Activated T-cell treated with anti-CD3 and anti-CD28 coated beads, Interleukin-2, amount 50 U/mL, for 24 hours (primary cell): Measurements from ENCODE around the gene OAS3.
"Not testable (repeated sequence)": the region's sequence is repeated elsewhere in the genome, so short reads cannot be mapped to it uniquely, and the experiment has no call there.

ENCODE experiments used
- DNase-seq: peaks from one replicate; pipeline ENCODE4 v3.0.0-alpha.2; 2020
- H3K27ac Mint-ChIP-seq: 2 replicates; pipeline ENCODE4 v1.8.0; 2020; ENCODE audit warnings: mild to moderate bottlenecking, mixed read lengths
- H3K27me3 Mint-ChIP-seq: 2 replicates; pipeline ENCODE4 v1.8.0; 2020; ENCODE audit warnings: mixed read lengths
- H3K36me3 Mint-ChIP-seq: 2 replicates; pipeline ENCODE4 v1.8.0; 2020; ENCODE audit warnings: low read depth, mixed read lengths
- H3K4me1 Mint-ChIP-seq: 2 replicates; pipeline ENCODE4 v1.8.0; 2020; ENCODE audit warnings: low read depth, mixed read lengths
- H3K4me3 Mint-ChIP-seq: 2 replicates; pipeline ENCODE4 v1.8.0; 2020; ENCODE audit warnings: mild to moderate bottlenecking, moderate library complexity, mixed read lengths
- H3K9me3 Mint-ChIP-seq: 2 replicates; pipeline ENCODE4 v1.8.0; 2020; ENCODE audit warnings: mixed read lengths

OAS3 gene

DNA sequence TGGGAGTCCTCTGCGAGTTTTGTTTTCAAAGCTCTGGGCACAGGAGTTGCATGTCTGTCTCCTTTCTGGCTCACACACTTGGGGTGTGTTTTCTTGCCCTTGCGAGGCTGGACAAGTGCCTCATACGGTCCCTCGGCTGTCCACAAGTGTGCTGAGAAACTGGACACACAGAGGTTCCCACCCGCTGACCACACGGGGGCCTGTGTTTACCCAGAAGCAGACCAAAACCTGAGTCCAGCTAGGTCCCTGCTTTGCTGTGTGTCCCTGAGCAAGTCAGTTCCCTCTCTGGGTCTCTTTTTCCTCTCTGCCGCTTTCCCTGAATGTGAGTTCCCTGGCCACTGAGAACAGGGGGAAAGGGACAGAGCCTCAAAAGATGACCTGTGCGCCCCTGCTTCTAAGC, 39.4 kb downstream of the OAS3 start:
- Mint-ChIP-seq H3K4me1 (peaks cover 45% of the 10 kb centered on the region), H3K27me3 (no peaks in the 10 kb centered on the region), H3K4me3 (peak overlapping the region; percentile 98), H3K9me3 (peaks cover 14% of the 10 kb centered on the region), H3K36me3 (peaks cover 33% of the 10 kb centered on the region), H3K27ac (peak overlapping the region; percentile 99)
- DNase-seq = no peak

- Mint-ChIP-seq H3K9me3 (peaks cover 17% of the 10 kb centered on the region), H3K4me1 (peaks cover 51% of the 10 kb centered on the region), H3K4me3 (peak within 1 kb of the TSS; percentile 98), H3K27ac (peak within 1 kb of the TSS; percentile 99), H3K36me3 (peaks cover 39% of the 10 kb centered on the region), H3K27me3 (no peaks in the 10 kb centered on the region)
- DNase-seq = peak; percentile 80
Observed at GRCh38 chr12:112978163-112979040, 40.1 kb downstream of the OAS3 start, which contains the start of gene OAS2. TSS of gene OAS2 (plus strand) at chr12:112978519. CDS start at chr12:112978609, 90 bp downstream.

- peak; percentile 68 for DNase-seq
- peak overlapping the region; percentile 98 for H3K4me3 Mint-ChIP-seq
- no peaks in the 10 kb centered on the region for H3K27me3 Mint-ChIP-seq
- H3K4me1 Mint-ChIP-seq = peaks cover 57% of the 10 kb centered on the region
- H3K36me3 Mint-ChIP-seq = peaks cover 46% of the 10 kb centered on the region
- H3K9me3 Mint-ChIP-seq = peaks cover 23% of the 10 kb centered on the region
- H3K27ac Mint-ChIP-seq = peak overlapping the region; percentile 99
Observed at GRCh38 chr12:112979041-112979680, 40.9 kb downstream of the OAS3 start.

GRCh38 chr12:112980491-112981158, 42.4 kb downstream of the OAS3 start:
- H3K36me3 Mint-ChIP-seq = peaks cover 61% of the 10 kb centered on the region
- H3K9me3 Mint-ChIP-seq = peaks cover 38% of the 10 kb centered on the region
- H3K27me3 Mint-ChIP-seq = no peaks in the 10 kb centered on the region
- no peak for DNase-seq
- H3K4me3 Mint-ChIP-seq = peak overlapping the region; percentile 98
- H3K27ac Mint-ChIP-seq = peak overlapping the region; percentile 99
- H3K4me1 Mint-ChIP-seq = peaks cover 72% of the 10 kb centered on the region

DNA sequence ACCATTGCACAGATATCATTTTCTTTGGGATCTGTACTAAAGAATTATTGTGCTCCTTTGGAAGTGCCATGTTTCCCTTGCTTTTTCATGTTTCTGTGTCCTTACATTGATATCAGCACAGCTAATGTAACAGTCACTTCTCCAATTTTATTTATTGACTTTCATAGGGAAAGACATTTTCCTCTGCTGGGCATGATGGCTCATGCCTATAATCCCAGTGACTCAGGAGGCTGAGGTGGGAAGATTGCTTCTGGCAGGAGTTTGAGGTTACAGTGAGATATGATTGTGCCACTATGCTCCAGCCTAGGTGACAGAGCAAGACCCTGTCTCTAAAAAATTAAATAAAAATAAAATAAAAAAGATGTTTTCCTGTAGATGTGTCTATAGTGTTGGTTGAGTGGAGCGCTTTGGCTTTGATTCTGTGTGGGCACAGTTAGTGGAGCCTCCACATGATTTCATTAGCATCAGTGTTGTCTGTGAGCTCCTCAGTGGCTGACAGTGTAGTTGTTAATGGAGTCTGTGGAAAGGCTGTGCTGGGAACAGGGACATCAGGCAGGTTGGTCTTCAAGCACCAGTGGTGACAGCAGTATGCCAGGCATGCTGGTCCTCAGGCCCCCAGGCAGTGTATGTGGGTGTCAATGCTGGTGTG, 47.5 kb downstream of the OAS3 start:
- H3K27ac Mint-ChIP-seq = peak overlapping the region; percentile 73

GRCh38 chr12:112986291-112986800, 48.1 kb downstream of the OAS3 start:
- Mint-ChIP-seq H3K27me3 (no peaks in the 10 kb centered on the region), H3K4me1 (peaks cover 76% of the 10 kb centered on the region), H3K9me3 (peaks cover 49% of the 10 kb centered on the region), H3K27ac (peak overlapping the region; percentile 73), H3K4me3 (no peak overlapping the region), H3K36me3 (peaks cover 97% of the 10 kb centered on the region)
- DNase-seq = no peak

More for the DNA sequence above, 47.5 kb downstream of the OAS3 start:
- Mint-ChIP-seq H3K27me3 (no peaks in the 10 kb centered on the region), H3K9me3 (peaks cover 50% of the 10 kb centered on the region), H3K4me3 (no peak overlapping the region), H3K36me3 (peaks cover 96% of the 10 kb centered on the region), H3K4me1 (peaks cover 82% of the 10 kb centered on the region)
- no peak for DNase-seq

GRCh38 chr12:112987561-112987960, 49.3 kb downstream of the OAS3 start:
- H3K4me1 Mint-ChIP-seq = peaks cover 64% of the 10 kb centered on the region
- H3K36me3 Mint-ChIP-seq = peaks cover 97% of the 10 kb centered on the region
- peaks cover 39% of the 10 kb centered on the region for H3K9me3 Mint-ChIP-seq
- DNase-seq = no peak
- H3K27ac Mint-ChIP-seq = peak overlapping the region; percentile 87
- no peak overlapping the region for H3K4me3 Mint-ChIP-seq
- H3K27me3 Mint-ChIP-seq = no peaks in the 10 kb centered on the region

DNA sequence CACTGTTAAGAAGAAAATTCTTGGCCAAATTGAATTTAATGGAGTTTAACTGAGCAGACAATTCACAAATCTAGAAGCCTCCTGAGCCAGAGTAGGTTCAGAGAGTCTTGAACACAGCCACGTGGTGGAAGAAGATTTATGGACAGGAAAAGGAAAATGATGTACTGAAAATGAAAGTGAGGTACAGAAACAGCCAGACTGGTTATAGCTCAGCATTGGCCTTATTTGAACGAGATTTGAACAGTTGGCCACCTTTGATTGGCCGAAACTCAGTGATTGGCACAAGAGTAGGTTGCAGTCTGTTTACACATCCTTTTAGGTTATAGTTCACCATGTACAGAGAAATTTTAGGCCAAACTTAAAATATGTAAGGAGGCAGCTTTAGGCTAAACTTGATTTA, 50.0 kb downstream of the OAS3 start:
- DNase-seq = no peak
- Mint-ChIP-seq H3K4me3 (no peak overlapping the region), H3K9me3 (peaks cover 36% of the 10 kb centered on the region), H3K4me1 (peaks cover 64% of the 10 kb centered on the region), H3K27me3 (no peaks in the 10 kb centered on the region), H3K27ac (peak overlapping the region; percentile 87), H3K36me3 (peaks cover 98% of the 10 kb centered on the region)

DNA sequence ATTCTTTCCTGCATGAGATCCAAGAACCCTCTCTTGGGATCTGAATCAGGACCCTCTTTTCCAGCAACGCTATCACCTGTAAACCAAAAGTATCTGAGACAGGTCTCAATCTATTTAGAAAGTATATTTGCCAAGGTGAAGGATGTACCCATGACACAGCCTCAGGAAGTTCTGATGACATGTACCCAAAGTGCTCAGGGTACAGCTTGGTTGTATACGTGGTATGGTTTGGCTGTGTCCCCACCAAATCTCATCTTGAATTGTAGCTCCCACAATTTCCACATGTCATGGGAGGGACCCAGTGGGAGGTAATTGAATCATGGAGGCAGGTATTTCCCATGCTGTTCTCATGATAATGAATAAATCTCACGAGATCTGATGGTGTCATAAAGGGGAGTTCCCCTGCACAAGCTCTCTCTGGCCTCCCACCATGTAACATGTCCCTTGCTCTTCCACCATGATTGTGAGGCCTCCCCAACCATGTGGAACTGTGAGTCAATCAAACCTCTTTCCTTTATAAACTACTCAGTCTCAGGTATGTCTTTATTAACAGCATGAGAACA, 50.6 kb downstream of the OAS3 start:
- H3K4me3 Mint-ChIP-seq, DNase-seq, H3K27me3 Mint-ChIP-seq: not testable (repeated sequence)
- Mint-ChIP-seq H3K27ac (peak overlapping the region; percentile 87), H3K36me3 (peaks cover 98% of the 10 kb centered on the region), H3K4me1 (peaks cover 60% of the 10 kb centered on the region), H3K9me3 (peaks cover 30% of the 10 kb centered on the region)

DNA sequence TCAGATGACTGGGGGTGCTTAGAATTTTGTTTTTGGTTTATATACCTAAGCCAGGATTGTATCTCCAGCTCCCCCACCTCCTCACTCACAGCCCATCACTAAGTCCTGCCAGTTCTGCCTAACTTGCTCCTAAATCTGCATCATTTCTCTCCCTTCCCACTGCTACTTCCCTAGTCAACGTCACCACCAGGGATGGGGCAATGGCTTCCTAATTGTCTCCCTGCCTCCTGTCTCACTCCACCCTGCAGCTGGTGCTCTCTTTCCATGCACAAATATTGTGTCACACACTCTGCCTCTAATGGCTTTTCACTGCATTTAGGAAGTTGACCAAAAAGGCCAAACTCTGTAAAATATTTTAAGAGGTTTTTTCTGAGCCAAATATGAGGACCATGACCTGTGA, 51.5 kb downstream of the OAS3 start:
- Mint-ChIP-seq H3K27me3 (no peaks in the 10 kb centered on the region), H3K4me1 (peaks cover 53% of the 10 kb centered on the region), H3K9me3 (peaks cover 22% of the 10 kb centered on the region), H3K4me3 (no peak overlapping the region), H3K27ac (peak overlapping the region; percentile 87), H3K36me3 (peaks cover 95% of the 10 kb centered on the region)
- DNase-seq = no peak

DNA sequence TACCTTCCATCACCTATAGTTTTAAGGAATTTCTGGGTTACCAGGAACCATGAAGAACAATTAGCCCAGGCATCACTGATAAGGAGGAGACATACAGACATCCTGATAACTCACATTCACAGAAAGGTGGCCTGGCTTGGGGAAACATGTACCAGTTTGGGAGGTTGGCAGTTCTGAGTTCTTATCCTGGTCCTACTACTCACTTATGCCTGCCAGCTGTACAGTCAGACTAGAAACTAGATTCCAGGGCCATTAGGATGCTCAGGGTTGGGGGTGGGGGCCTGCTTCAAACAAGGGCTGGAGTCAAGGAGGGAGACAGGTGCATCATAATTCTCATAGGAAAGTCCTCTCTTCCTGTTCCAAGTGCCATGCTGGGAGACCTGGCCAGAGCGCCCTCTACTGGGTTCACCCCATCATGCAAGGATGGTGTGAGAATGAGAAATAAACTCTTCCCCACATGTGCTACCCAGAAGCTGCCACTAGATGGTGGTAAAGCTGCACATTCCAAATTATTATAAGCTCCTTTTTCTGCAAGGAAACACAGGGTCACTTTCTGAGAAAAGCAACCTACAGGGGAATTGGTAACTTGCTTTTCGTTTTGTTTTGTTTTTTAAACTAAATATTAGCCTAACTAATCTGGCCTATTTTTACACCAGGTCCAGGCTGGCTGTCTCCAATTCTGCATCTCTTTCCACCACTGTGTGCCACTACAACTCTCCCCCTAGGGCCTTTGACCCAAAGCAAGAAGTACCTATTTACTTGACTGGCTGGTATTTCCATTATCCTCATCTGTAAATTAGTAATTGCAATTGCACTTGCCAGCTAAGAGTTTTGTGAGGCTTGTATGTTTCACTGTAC, 54.5 kb downstream of the OAS3 start:
- peaks cover 96% of the 10 kb centered on the region for H3K36me3 Mint-ChIP-seq
- H3K27me3 Mint-ChIP-seq = no peaks in the 10 kb centered on the region
- H3K4me3 Mint-ChIP-seq = no peak overlapping the region
- H3K4me1 Mint-ChIP-seq = peaks cover 29% of the 10 kb centered on the region
- peak overlapping the region; percentile 49 for H3K27ac Mint-ChIP-seq
- peak; percentile 62 for DNase-seq
- peaks cover 15% of the 10 kb centered on the region for H3K9me3 Mint-ChIP-seq

- no peak overlapping the region for H3K4me3 Mint-ChIP-seq
- peaks cover 8% of the 10 kb centered on the region for H3K4me1 Mint-ChIP-seq
- no peak overlapping the region for H3K27ac Mint-ChIP-seq
- DNase-seq = no peak
- H3K36me3 Mint-ChIP-seq = peaks cover 96% of the 10 kb centered on the region
- H3K27me3 Mint-ChIP-seq = no peaks in the 10 kb centered on the region
- peaks cover 2% of the 10 kb centered on the region for H3K9me3 Mint-ChIP-seq
Observed at GRCh38 chr12:112995008-112995407, 56.7 kb downstream of the OAS3 start.

DNA sequence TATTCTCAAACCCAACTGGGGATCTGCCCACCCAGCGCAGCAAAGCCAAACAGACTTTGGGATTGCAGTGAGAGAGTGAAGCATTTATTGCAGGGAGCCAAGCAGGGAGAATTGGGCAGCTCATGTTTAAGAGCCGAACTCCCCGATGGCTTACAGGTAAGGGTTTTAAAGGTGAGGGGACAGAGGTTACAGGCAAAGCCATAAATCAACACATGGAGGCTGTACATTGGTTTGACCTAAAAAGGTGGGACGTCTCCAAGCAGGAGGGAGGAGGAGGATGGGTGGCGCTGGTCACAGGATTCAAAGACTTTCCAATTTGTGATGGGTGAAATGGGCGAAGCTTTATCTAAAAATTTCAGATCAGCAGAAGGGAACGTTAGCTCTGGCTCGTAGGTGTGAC, 58.2 kb downstream of the OAS3 start:
- H3K27me3 Mint-ChIP-seq = no peaks in the 10 kb centered on the region
- DNase-seq = no peak
- H3K9me3 Mint-ChIP-seq = peaks cover 2% of the 10 kb centered on the region
- H3K36me3 Mint-ChIP-seq = peaks cover 93% of the 10 kb centered on the region
- H3K27ac Mint-ChIP-seq = peak overlapping the region; percentile 18
- H3K4me1 Mint-ChIP-seq = peaks cover 8% of the 10 kb centered on the region
- no peak overlapping the region for H3K4me3 Mint-ChIP-seq
